Measurements from ENCODE around the gene LATS2.
"Not testable (repeated sequence)": the region's sequence is repeated elsewhere in the genome, so short reads cannot be mapped to it uniquely, and the experiment has no call there.

Gene LATS2

DNA sequence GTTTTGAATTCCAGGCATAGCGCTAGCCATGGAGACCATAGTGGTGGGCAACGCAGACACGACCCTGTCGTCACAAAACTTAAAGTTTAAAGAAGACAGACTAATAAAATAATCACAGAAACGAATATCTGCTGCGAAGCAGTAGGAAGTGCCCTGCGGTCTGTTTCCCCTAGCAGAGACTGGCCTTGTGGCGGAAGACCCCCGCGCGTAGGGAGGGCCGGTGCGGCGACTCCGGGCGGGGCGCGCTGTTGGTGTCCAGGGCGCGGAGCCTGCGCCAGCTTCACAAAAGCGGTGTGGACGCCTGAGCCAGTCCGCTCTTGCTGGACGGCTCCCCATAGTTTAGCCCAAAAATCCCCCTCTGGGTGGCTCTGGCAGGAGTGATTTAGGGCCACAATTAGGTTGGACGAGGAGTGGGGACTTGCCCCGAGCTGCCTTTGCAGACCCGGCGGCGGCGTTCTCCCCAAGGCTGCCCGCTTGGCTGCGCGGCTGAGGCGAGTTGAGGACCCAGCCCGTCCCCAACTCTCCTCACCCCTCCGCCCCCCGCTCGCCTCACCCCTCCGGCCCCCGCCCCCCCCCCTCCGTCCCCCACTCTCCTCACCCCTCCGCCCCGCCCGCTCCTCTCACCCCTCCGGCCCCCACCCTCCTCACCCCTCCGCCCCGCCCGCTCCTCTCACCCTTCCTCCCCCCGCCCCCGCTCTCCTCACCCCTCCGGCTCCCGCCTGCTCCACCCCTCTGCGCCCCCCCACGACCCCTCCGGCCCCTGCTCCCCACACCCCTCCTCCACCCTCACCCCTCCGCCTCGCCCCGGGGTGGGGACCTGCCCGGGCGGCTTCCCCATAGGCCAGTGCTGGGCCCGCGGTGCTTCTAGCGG, 14.2 kb upstream of the LATS2 start:
- in situ Hi-C loops (cut with MboI; ENCODE audit: low sequenced_read_pairs): no loop called here

DNA sequence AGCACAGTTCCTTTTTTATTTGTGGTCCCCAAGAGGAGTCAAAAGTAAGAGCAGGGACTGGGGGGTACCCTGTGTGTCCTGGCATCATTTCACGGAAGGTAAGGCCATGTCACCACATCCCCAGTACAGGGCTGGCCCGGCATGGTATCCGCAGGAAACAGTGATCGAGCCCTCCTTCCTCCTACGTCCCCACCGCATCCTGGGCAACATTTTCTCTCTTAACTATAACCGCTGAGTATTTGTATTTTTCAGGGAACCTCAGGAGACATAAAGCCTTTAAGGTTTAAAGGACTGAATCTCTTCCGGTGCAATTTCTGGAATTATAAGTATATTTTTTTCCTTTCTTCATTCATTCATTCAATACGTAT, 13.6 kb upstream of the LATS2 start:
- in situ Hi-C loops (cut with MboI; ENCODE audit: low sequenced_read_pairs): no loop called here

DNA sequence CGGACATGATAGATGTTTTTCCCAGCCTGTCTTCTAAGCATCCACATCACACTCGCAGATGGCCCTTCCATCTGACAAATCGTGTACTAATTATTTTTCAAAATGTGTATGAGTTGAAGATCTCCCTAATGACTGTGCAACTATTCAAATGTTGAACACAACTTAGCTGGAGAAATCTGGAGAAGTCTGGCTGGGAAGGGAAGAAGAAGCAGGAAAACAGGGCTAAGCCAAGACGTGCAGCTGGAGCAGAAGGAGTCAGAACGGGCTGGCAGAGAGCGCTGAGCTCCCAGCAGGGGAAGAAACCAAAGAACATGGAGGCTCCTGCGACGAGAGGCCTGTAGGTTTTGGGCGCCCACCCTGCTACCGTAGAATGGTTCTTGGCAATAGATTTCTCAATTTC, 13.2 kb upstream of the LATS2 start:
- in situ Hi-C loops (cut with MboI; ENCODE audit: low sequenced_read_pairs): no loop called here

DNA sequence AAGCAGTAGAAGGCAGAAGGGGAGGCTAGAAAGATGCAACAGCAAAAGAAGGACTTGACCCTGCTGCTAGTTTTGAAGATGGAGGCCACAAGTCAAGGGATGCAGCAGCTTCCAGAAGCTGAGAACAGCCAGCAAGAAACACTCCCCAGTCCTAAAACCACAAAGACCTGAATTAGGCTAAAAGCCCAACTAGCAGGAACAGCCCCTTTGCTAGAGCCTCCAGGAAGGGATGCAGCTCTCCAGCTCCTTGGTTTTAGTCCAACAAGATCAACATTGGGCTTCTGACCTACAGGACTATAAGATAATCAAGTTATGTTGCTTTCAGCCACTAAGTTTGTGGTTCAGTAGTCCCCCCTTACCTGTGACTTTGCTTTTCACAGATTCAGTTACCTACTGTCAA, 10.5 kb upstream of the LATS2 start:
- in situ Hi-C loops (cut with MboI; ENCODE audit: low sequenced_read_pairs): no loop called here

DNA sequence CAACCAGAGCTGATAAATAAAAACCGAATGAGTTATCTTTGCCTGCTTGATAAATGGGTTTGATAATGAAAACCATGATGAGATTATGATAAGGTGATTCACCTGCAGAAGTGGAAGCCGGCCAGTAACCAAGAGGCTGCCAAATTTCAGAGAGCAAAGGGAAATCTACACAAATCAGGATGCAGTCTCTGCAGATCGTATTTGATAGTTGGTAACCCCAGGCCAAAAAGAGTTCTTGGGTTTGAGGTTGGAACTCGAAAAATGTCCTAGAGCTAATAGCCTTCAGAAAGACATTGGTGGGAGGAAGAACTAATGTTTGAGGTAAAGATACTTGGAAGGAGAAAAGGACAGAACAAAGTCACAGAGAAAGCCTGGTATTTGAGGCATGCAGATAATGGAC, 9.6 kb upstream of the LATS2 start:
- in situ Hi-C loops (cut with MboI; ENCODE audit: low sequenced_read_pairs): no loop called here

DNA sequence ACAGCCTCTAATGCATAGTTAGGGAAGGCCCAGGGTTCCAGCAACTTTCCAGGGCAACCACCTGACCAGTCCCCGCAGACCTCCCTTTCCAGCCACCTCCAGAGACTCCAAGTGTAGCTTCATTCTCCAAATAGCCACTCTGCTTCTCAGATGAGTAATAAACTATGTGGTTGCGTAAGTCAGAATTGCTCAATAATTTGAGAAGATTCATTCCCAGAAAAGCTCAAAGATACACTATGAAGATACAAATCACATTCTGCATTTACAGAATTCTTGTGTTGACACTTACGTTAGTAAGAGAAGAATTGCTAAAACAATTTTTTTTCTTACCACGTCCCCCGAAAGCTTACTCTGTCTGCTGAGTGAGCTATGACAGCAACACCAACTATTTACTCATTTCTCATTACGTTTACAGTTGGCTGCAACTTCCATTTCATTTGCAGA, 8.2 kb upstream of the LATS2 start:
- in situ Hi-C loops (cut with MboI; ENCODE audit: low sequenced_read_pairs): no loop called here

DNA sequence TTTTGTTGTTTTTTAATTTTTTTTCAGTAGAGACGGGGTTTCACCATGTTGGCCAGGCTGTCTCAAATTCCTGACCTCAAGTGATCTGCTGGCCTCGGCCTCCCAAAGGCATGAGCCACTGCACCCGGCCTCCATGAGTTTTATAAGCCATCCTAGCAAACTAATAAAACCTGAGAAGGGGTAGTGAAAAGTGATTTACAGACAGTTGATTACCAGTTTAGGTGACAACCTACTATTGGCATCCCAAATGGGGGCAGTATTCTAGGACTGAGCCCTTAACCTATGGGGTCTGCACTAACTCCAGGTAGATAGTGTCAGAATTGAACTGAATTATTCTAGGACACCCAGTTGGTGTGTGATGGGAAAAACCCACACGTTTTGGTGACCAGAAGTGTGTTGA, 6.5 kb upstream of the LATS2 start:
- in situ Hi-C loops (cut with MboI; ENCODE audit: low sequenced_read_pairs): no loop called here

DNA sequence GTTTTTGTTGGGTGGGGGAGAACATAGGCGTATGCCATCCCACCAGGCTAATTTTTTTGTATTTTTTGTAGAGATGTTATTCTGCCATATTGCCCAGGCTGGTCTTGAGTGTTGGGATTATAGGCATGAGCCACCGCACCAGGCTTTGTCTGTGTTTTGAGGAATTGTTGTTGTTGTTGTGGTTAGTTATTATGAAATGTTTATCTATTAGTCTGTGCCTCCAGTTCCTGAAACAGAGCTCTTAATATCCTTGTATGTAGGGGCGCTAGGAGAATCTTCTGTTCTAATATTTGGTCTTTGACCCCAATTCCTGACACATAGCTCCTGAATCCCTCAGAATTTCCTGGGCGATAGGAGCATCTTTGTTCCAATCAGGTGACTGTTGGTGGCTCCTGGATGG, 5.6 kb upstream of the LATS2 start:
- in situ Hi-C loops (cut with MboI; ENCODE audit: low sequenced_read_pairs): no loop called here

DNA sequence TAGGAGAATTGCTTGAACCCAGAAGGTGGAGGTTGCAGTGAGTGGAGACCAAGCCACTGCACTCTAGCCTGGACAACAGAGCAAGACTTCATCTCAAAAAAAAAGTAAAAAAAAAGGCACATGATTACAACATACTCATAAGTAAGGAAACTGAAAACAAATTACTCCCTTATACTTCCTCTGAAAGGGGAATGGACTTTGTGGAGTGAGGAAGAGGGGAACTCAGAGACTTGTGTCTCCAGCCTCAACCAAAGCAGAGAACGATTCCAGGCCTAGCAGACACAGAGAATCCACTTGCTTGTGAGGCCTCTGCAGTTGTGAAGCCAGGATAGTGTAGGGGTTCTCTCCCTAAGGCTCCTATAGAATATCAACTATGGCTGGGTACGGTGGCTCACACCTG, 4.3 kb upstream of the LATS2 start:
- in situ Hi-C loops (cut with MboI; ENCODE audit: low sequenced_read_pairs): no loop called here

DNA sequence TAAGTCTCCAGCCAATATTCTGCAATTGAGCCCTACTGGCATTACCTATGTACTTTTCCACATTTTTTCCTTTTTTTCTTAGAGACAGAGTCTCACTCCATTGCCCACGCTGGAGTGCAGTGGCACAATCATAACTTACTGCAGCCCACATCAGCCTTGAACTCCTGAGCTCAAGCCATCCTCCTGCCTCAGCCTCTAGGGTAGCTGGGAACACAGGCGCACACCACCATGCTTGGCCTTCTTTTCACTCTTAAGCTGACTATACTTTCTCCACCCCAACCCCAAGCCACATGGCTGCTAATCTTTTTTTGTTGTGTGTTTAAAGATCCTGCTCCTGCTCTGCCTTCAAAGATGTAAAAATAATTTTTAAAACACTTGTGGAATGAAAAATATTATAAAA, 1.6 kb upstream of the LATS2 start:
- in situ Hi-C loops (cut with MboI; ENCODE audit: low sequenced_read_pairs): no loop called here

DNA sequence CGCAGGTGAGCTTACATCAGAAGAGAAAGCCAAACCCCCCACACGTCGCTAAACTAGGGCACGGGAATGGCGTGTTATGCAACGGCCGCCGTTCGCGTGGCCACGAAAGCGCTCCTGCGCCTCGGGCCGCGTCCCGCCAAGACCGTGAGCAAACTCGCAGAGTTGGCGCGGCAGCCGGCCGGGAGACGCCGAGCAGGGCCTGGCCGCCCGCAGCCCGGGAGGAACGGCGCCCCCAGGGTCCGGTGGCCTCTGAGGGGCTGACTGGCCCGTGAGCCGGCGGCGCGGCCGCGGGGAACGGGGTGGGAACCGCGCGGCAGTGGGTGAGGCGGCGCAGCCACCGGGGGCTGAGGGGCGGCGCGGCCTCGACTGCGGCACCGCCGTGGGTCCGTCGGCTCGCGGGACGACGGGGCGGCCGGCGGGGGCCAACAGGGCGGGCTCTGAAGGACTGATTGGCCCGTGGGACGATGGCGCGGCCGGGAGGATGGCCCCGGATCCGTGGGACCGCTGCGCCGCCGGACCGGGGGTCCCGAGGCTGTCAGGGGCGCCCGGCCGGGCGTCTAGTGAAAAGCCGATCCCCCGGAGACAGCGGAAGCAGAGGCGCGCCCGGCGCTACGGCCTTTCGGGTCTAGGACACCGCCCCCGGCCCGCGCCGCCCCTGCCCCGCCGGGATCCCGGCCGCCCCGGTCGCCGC, 903 bp downstream of the LATS2 start:
- in situ Hi-C loops (cut with MboI; ENCODE audit: low sequenced_read_pairs): no loop called here

DNA sequence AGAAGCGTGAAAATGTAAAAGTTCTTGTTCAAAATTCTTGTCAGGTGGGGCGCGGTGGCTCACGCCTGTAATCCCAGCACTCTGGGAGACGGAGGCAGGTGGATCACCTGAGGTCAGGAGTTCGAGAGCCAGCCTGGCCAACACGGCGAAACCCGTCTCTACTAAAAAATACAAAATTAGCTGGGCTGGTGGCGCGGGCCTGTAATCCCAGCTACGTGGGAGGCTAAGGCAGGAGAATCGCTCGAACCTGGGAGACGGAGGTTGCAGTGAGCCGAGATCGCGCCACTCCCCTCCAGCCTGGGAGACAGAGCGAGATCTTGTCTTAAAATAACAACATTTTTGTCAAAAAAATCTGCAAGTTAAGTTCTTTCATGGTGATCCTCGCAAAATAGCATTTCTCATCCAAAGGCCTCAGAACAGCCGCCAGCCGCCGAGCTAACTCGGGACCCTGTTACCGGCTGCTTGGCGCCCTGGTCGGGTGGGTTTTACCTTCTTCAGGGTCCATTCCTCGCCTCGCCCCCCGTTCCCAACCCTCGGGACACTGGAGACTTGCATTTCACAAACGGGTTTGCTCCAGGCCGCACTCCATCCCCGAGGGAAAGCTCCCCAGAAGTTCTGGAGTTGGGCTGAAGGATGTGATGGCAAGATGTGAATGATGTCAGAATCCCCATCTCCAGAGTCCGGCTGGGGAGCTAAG, 1.6 kb downstream of the LATS2 start:
- in situ Hi-C loops (cut with MboI; ENCODE audit: low sequenced_read_pairs): no loop called here

DNA sequence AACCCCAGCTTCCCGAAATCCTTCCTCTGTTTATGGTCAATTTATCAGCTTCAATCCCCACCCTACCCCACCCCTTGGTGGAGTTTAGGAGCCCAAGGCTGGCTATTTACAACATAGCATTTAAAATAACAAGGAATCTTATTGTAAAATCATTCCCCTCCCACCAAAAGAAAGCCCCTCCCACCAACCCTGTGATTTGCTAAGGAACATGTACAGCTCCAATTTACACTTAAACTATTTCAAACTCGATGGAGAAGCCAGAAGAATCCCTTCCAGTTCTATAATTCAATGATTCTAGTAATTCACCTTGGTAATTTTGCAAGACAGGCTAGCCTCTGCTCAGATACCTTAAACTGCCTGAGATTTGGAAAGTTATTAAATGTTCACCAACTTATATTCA, 3.0 kb downstream of the LATS2 start:
- in situ Hi-C loops (cut with MboI; ENCODE audit: low sequenced_read_pairs): no loop called here

DNA sequence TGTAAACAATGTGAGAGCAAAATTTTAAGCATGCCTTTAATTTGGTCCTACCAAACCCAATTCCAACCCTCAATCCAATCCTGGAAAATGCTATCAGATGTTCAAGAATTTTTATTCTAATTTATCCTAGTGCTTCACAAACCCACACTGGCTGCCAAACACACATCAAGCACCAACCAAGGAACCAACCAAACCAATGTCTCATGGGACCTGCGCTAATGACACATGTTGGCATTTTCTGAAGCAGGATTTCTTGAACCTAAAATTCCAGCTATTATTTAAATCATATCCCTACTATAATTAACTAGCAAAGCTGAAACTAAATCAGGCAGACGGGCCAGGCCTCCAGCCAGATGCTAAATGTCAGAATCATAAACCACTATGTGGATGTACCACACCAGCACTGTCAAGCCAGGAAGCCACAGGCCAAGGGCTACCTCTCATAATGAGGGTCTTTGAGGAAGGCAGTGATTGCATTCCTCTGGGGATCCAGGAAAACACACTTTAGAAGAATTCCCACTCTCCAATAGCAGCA, 5.8 kb downstream of the LATS2 start:
- in situ Hi-C loops (cut with MboI; ENCODE audit: low sequenced_read_pairs): no loop called here

DNA sequence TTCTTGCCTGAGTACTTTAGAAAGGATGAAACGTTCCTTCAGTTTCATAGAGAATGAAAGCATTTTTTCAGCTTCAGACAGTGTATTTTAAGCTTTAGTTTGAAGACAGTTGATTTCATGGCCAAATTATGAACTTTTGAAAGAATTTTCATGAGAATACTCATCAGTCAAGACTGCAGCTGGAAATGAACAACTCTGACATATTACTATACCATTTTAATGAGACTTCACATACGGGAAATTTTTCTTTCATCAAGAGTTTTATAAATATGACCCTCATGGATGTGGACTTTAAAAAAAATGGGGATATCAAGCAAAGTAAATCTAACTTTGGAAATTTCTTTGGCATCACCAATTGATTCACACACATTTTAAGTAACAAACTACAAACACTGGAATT, 6.4 kb downstream of the LATS2 start:
- in situ Hi-C loops (cut with MboI; ENCODE audit: low sequenced_read_pairs): no loop called here

DNA sequence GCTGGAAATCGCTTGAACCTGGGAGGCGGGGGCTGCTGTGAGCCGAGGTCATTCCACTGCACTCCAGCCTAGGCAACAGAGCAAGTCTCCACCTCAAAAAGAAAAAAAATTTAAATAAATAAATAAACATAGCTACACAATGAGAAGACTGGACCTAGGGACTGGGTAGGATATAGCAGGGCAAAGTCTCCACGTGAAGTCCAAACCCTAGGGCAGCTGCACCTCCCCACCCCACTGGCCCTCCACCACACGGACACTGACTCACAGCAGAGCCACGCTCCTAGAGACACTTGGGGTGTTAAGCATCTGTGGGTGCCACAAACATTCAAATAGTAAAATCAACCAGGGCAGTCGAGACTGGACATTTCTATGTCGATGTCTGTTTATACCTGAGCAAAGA, 7.1 kb downstream of the LATS2 start:
- in situ Hi-C loops (cut with MboI; ENCODE audit: low sequenced_read_pairs): no loop called here

DNA sequence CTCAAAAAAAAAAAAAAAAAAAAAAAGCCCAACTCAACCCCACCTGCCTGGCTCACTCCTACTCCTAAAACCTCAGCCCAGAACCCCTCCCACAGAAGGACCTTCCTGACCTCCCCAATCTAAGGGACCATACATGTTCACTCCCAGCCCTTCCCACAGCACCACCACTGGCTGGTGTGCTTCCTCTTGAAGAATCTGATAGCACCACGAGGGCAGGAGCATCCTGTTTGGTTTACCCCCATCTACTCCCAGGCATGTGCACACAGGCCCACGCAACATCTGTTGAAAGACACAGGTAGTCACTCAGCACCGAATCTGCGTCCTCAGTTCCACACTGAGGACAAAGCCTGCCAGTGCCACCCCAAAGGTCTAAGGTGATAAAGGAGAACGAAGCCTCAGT, 8.2 kb downstream of the LATS2 start:
- in situ Hi-C loops (cut with MboI; ENCODE audit: low sequenced_read_pairs): no loop called here

DNA sequence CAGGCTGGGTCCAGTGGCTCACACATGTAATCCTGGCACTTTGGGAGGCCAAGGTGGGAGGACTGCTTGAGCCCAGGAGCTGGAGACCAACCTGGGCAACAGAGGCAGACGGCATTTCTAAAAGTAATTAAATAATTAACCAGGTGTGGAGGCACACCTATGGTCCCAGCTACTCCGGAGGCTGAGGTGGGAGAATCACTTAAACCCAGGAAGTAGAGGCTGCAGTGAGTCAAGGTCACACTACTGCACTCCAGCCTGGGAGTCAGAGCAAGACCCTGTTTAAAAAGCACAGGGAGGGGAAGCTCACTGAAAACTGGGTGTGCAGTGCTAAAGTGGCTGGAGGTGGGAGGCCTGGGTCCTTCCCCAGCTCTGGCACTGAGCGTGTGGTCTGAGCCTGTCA, 9.7 kb downstream of the LATS2 start:
- in situ Hi-C loops (cut with MboI; ENCODE audit: low sequenced_read_pairs): no loop called here

DNA sequence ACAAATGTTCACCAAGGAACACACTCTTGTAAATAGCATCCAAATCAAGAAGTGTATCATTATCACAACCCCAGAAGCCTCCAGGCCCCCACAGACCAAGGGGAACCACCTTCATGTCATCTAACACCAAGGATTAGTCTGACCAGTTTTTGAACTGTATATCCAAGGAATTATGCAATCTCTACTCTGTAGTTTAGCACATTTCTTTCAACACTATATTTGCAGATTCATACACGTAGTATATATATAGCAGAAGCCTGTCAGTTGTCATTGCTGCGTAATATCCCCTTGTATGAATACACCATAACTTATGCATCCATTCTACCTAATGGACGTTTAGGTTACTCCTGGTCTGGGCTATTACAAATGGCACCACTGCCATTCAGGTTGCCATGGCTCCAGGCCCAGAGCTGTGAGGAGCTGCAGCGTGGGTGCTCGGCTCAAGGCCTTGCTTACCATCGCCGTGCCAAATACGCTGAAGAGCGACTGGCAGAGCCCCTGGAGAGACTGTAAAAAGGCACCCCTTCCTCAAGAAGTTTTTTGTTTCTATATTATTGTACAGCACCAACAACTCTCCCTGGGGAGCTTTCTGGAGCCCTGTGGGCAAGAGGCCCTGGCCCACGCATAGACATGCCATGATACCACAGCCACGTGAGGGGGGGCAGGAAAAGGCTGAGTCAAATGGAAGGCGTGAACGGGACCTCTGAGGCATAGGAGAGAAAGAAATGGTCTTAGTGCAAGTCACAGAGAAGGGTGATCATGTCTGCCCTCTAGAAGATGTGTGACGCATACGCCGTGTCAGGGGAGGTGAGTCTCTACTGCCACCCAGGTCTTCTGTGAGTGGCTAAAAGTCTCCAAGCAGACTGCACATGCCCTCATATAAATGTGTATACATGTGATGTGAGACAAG, 10.8 kb downstream of the LATS2 start:
- in situ Hi-C loops (cut with MboI; ENCODE audit: low sequenced_read_pairs): no loop called here

DNA sequence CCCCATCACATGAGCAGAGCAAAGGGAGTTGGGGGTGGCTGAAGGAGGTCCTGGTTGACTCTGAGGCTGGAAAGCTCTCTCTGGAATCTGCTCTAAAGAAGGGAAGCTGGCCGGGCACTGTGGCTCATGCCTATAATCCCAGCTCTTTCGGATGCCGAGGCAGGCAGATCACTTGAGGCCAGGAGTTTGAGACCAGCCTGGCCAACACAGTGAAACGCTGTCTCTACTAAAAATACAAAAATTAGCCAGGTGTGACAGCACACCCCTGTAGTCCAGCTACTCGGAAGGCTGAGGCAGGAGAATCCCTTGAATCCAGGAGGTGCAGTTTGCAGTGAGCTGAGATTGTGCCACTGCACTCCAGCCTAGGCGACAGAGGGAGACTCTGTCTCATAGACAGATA, 11.7 kb downstream of the LATS2 start:
- in situ Hi-C loops (cut with MboI; ENCODE audit: low sequenced_read_pairs): not testable (repeated sequence)
